HCT116 (cell line): ENCODE results near the gene C1orf105.

Experiments used
- JUND ChIP-seq: IDR thresholded peaks from 2 replicates; pipeline ENCODE4 v1.6.1; 2012
- POLR2A ChIP-seq: IDR thresholded peaks from 2 replicates; pipeline ENCODE4 v1.7.0; 2011; ENCODE audit warnings: borderline replicate concordance; ENCODE audit not compliant: insufficient read depth, insufficient read length; ENCODE audit errors: extremely low read depth
- TF ChIP-seq, protein P1 (sequence below): IDR thresholded peaks from 2 replicates; pipeline ENCODE4 v1.6.1; 2012; ENCODE audit warnings: low read depth
- TF ChIP-seq, protein P2 (sequence below), 3 experiments: fragments of 200-600 bp in 1 of 3; sonication (generic) in 1 of 3; IDR thresholded peaks in 2 of 3; conservative IDR thresholded peaks in 1 of 3; 2 replicates each; pipeline ENCODE4 v1.5.1; 2012 to 2017; ENCODE audit warnings: low read depth in 2 of 3, low read length in 2 of 3, antibody characterized with exemption in 1 of 3, borderline replicate concordance in 1 of 3, control low read depth in 1 of 3, mild to moderate bottlenecking in 1 of 3, mixed read lengths in 1 of 3, mixed run types in 1 of 3, moderate library complexity in 1 of 3; ENCODE audit not compliant: insufficient read depth in 1 of 3

DNA sequence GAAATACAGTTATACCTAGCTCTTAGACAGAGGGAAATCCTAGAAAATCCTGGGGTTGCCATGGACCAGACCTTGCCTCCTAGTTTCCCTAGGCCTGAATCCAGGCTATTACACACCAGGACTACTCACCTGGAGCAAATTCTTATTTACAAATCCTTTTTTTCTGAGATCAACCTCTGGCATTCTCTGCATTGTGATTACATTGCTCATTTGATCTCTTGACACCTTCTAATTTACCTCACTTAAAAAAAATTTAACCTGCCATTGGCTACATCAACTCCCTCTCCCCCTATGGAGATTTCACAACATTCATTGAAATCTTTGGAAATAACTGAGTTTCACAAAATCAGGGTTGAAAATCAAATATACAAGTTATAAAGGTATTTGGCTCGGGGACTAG, 2.9 kb upstream of the C1orf105 start:
- TF ChIP-seq, protein P1, sequence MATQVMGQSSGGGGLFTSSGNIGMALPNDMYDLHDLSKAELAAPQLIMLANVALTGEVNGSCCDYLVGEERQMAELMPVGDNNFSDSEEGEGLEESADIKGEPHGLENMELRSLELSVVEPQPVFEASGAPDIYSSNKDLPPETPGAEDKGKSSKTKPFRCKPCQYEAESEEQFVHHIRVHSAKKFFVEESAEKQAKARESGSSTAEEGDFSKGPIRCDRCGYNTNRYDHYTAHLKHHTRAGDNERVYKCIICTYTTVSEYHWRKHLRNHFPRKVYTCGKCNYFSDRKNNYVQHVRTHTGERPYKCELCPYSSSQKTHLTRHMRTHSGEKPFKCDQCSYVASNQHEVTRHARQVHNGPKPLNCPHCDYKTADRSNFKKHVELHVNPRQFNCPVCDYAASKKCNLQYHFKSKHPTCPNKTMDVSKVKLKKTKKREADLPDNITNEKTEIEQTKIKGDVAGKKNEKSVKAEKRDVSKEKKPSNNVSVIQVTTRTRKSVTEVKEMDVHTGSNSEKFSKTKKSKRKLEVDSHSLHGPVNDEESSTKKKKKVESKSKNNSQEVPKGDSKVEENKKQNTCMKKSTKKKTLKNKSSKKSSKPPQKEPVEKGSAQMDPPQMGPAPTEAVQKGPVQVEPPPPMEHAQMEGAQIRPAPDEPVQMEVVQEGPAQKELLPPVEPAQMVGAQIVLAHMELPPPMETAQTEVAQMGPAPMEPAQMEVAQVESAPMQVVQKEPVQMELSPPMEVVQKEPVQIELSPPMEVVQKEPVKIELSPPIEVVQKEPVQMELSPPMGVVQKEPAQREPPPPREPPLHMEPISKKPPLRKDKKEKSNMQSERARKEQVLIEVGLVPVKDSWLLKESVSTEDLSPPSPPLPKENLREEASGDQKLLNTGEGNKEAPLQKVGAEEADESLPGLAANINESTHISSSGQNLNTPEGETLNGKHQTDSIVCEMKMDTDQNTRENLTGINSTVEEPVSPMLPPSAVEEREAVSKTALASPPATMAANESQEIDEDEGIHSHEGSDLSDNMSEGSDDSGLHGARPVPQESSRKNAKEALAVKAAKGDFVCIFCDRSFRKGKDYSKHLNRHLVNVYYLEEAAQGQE = no peak
- TF ChIP-seq, protein P2, sequence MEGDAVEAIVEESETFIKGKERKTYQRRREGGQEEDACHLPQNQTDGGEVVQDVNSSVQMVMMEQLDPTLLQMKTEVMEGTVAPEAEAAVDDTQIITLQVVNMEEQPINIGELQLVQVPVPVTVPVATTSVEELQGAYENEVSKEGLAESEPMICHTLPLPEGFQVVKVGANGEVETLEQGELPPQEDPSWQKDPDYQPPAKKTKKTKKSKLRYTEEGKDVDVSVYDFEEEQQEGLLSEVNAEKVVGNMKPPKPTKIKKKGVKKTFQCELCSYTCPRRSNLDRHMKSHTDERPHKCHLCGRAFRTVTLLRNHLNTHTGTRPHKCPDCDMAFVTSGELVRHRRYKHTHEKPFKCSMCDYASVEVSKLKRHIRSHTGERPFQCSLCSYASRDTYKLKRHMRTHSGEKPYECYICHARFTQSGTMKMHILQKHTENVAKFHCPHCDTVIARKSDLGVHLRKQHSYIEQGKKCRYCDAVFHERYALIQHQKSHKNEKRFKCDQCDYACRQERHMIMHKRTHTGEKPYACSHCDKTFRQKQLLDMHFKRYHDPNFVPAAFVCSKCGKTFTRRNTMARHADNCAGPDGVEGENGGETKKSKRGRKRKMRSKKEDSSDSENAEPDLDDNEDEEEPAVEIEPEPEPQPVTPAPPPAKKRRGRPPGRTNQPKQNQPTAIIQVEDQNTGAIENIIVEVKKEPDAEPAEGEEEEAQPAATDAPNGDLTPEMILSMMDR (IDR thresholded peaks at IDR 0.05 in 2 of 3, conservative IDR thresholded peaks at IDR 0.05 in 1 of 3; ENCODE audit: borderline replicate concordance in 1 of 3, insufficient read depth in 1 of 3, low read depth in 2 of 3, low read length in 2 of 3) = no peak
- TF ChIP-seq POLR2A (no peak), JUND (no peak)
